Measurements from ENCODE around the gene MAX. TPM values are rescaled to one million over a fixed set of nuclear protein-coding genes. Genes with fewer than 3 reads are reported as not detected.

Gene MAX
- total RNA-seq, 2 donors from 2014 or later, result 73.2 to 79.0 TPM

GRCh38 chr14:65134651-65135579 lies 32.6 kb upstream of the MAX start:
- intact Hi-C loops (cut with DNase I), result no loop called here
- Histone ChIP-seq H3K27me3 (replicated peaks; ENCODE audit: insufficient read depth) (no peaks in the 10 kb centered on the region), H3K9me3 (no peaks in the 10 kb centered on the region), H3K27ac (no peak overlapping the region), H3K36me3 (no peaks in the 10 kb centered on the region), H3K4me3 (no peak overlapping the region), H3K4me1 (replicated peaks) (no peaks in the 10 kb centered on the region)
- WGBS, result 73% methylated on average over 12 of the region's 12 CpGs
- DNase-seq (ENCODE audit: low spot score), result no peak
- TF ChIP-seq CTCF (IDR thresholded peaks at IDR 0.05), result no peak
- no peak for TF ChIP-seq POLR2AphosphoS5 (IDR thresholded peaks at IDR 0.05)
- TF ChIP-seq POLR2A (IDR thresholded peaks at IDR 0.05), result no peak

- TF ChIP-seq POLR2A (IDR thresholded peaks at IDR 0.05), result no peak
- no peak for TF ChIP-seq CTCF (IDR thresholded peaks at IDR 0.05)
- no peak for TF ChIP-seq POLR2AphosphoS5 (IDR thresholded peaks at IDR 0.05)
- Histone ChIP-seq H3K9me3 (no peaks in the 10 kb centered on the region), H3K4me3 (no peak overlapping the region), H3K27ac (no peak overlapping the region), H3K36me3 (no peaks in the 10 kb centered on the region), H3K27me3 (replicated peaks; ENCODE audit: insufficient read depth) (no peaks in the 10 kb centered on the region), H3K4me1 (replicated peaks) (no peaks in the 10 kb centered on the region)
- DNase-seq (ENCODE audit: low spot score), result no peak
- intact Hi-C loops (cut with DNase I), result no loop called here
- 95% methylated on average over 8 of the region's 8 CpGs for WGBS
Observed at GRCh38 chr14:65132855-65133254, 30.5 kb upstream of the MAX start.

GRCh38 chr14:65131301-65131701 lies 29.0 kb upstream of the MAX start:
- Histone ChIP-seq H3K4me1 (replicated peaks) (no peaks in the 10 kb centered on the region), H3K27me3 (replicated peaks; ENCODE audit: insufficient read depth) (no peaks in the 10 kb centered on the region), H3K4me3 (no peak overlapping the region), H3K9me3 (no peaks in the 10 kb centered on the region), H3K27ac (no peak overlapping the region), H3K36me3 (no peaks in the 10 kb centered on the region)
- 63% methylated on average over 7 of the region's 7 CpGs for WGBS
- intact Hi-C loops (cut with DNase I), result no loop called here
- DNase-seq (ENCODE audit: low spot score), result peak; percentile 4
- TF ChIP-seq POLR2A (IDR thresholded peaks at IDR 0.05), result no peak
- no peak for TF ChIP-seq CTCF (IDR thresholded peaks at IDR 0.05)
- peak; percentile 64 for TF ChIP-seq POLR2AphosphoS5 (IDR thresholded peaks at IDR 0.05)

- intact Hi-C loops (cut with DNase I), result no loop called here
- H3K4me3 ChIP-seq, result no peak overlapping the region
- H3K27ac ChIP-seq, result no peak overlapping the region
- H3K4me1 ChIP-seq (replicated peaks), result no peaks in the 10 kb centered on the region
- 82% methylated on average over 5 of the region's 5 CpGs for WGBS
- DNase-seq (ENCODE audit: low spot score), result no peak
- no peaks in the 10 kb centered on the region for H3K27me3 ChIP-seq (replicated peaks; ENCODE audit: insufficient read depth)
- H3K36me3 ChIP-seq, result no peaks in the 10 kb centered on the region
- no peak for TF ChIP-seq CTCF (IDR thresholded peaks at IDR 0.05)
- no peak for TF ChIP-seq POLR2A (IDR thresholded peaks at IDR 0.05)
- TF ChIP-seq POLR2AphosphoS5 (IDR thresholded peaks at IDR 0.05), result no peak
- no peaks in the 10 kb centered on the region for H3K9me3 ChIP-seq
Observed at GRCh38 chr14:65128096-65128495, 25.8 kb upstream of the MAX start.
